Effector memory CD8-positive, alpha-beta T cell (primary cell): Measurements from ENCODE around the gene APRT.

Experiments used
- ATAC-seq: fragments of 150-1000 bp; cut with Tn5 transposase; replicated peaks from 2 replicates; pipeline ENCODE4 v1.10.0; 2021; ENCODE audit warnings: mild to moderate bottlenecking, moderate library complexity
- DNase-seq, 3 experiments: peaks; one replicate each; pipeline ENCODE4 v3.0.0; 2021
- H3K27ac Mint-ChIP-seq, 2 donors: one replicate each; pipeline ENCODE4 v1.8.0; 2022; ENCODE audit warnings: mild to moderate bottlenecking in 2 of 2, mixed read lengths in 2 of 2, moderate library complexity in 2 of 2
- H3K27me3 Mint-ChIP-seq, 2 donors: one replicate each; pipeline ENCODE4 v1.8.0; 2022; ENCODE audit warnings: mixed read lengths in 2 of 2
- H3K36me3 Mint-ChIP-seq: one replicate; pipeline ENCODE4 v1.8.0; 2022; ENCODE audit warnings: mild to moderate bottlenecking, moderate library complexity, mixed read lengths; ENCODE audit not compliant: insufficient read depth
- H3K4me1 Mint-ChIP-seq, 2 donors: one replicate each; pipeline ENCODE4 v1.8.0; 2022; ENCODE audit warnings: low read depth in 2 of 2, mixed read lengths in 2 of 2
- H3K4me3 Mint-ChIP-seq, 2 donors: one replicate each; pipeline ENCODE4 v1.8.0; 2022; ENCODE audit warnings: mild to moderate bottlenecking in 2 of 2, mixed read lengths in 2 of 2, moderate library complexity in 2 of 2
- H3K9me3 Mint-ChIP-seq, 2 donors: one replicate each; pipeline ENCODE4 v1.8.0; 2022; ENCODE audit warnings: mixed read lengths in 2 of 2

APRT gene

DNA sequence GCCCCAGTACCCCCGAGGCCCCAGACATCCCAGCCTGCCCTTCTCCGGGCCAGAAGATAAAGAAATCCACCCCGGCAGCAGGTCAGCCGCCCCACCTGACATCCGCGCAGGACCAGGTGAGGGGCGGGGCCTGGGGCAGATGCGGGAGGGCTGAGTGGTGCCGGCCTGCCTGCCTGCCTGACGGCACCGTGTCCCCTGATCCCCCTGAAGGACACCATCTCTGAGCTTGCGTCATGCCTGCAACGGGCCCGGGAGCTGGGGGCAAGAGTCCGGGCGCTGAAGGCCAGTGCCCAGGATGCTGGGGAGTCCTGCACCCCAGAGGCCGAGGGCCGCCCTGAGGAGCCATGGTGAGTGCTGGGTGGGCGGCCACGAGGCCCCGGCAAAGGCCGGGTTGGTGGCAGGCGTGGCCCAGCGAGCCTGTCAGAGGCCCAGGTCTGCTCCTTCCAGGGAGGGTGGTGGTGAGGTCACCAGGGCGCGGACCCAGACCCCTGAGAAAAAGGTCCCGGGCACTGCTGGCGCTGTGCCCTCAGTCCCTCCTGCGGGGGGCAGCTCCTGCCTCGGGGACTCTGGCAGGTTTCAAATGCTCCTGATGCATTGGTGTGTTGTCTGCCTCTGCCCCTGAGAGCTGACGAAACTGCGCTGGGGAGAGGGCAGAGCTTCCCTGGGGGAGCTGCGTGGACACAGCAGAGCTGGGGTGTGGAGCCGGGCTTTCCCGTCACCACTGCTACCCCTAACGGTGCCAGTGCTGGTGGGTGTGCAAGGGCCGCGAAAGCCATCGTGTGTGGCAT is 7.0 kb downstream of the APRT start:
- H3K36me3 Mint-ChIP-seq, result peaks cover 45% of the 10 kb centered on the region
- ATAC-seq (no peak), DNase-seq (no peak)
- H3K4me3 Mint-ChIP-seq, result peak overlapping the region; percentile 51 to 54
- no peaks in the 10 kb centered on the region for H3K27me3 Mint-ChIP-seq
- H3K27ac Mint-ChIP-seq, result no peak overlapping the region
- peaks cover 4 to 20% of the 10 kb centered on the region in 2 donors for H3K4me1 Mint-ChIP-seq
- no peaks in the 10 kb centered on the region for H3K9me3 Mint-ChIP-seq

GRCh38 chr16:88804173-88804551 is 7.6 kb downstream of the APRT start:
- H3K4me1 Mint-ChIP-seq, result peaks cover 4 to 17% of the 10 kb centered on the region in 2 donors
- no peak overlapping the region for H3K27ac Mint-ChIP-seq

DNA sequence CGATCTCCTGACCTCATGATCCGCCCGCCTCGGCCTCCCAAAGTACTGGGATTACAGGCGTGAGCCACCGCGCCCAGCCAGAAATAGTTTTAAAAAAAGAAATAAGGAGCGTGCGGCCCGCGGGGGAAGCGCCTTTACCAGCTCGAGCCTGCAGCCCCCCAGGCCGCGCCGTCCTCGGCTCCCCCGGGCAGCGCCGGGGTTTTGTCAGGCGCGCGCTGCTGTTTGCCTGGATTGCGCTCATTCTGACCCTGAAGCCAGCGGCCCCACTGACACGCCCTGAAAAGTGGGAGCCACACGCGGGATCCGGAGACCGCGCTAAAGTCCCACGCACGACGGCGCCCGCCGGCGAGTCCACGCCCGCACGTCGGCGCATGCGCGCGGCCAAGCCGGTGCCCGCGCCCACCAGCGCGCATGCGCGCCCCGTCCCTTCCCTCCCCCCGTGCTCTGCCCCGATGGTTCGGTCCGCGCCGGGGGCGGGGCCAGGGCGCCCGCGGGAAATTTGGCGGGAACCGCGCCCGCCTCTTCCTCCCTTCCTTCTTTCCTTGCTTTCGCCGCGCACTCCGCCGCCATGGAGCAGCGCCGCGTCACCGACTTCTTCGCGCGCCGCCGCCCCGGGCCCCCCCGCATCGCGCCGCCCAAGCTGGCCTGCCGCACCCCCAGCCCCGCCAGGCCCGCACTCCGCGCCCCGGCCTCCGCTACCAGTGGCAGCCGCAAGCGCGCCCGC is 8.3 kb downstream of the APRT start, which contains the start of gene CDT1:
CDT1 (plus strand) TSS at position 526 of the 724 bp plus-strand sequence; CDS start at position 569, 43 bp downstream.
- Mint-ChIP-seq H3K27me3 (no peaks in the 10 kb centered on the region), H3K9me3 (no peaks in the 10 kb centered on the region), H3K4me3 (peak within 1 kb of the TSS; percentile 85 to 86), H3K4me1 (peaks cover 4 to 14% of the 10 kb centered on the region in 2 donors), H3K27ac (peak within 1 kb of the TSS; percentile 90), H3K36me3 (peaks cover 37% of the 10 kb centered on the region)
- DNase-seq (peak; percentile 70 to 81 (median 80)), ATAC-seq (peak; percentile 66)

More at GRCh38 chr16:88804173-88804551, 7.6 kb downstream of the APRT start:
- Mint-ChIP-seq H3K4me3 (peak overlapping the region; percentile 51 to 54), H3K27me3 (no peaks in the 10 kb centered on the region), H3K9me3 (no peaks in the 10 kb centered on the region), H3K36me3 (peaks cover 42% of the 10 kb centered on the region)
- ATAC-seq (no peak), DNase-seq (no peak)

DNA sequence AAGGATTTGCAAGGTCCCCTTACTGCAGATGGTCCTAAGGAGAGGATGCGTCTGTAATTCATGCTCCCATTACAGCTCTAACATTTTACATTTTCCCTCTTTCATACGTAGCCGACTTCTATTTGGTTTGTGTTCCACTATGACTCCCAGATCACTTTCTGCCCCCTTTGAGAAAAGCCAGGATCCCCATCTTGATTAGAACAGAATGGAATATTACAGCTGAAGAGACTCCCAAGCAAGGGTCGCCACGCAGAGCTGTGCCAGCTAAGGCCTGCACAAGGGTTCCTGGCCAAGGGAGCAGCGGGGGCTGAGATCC is 11.5 kb downstream of the APRT start:
- H3K27me3 Mint-ChIP-seq, result no peaks in the 10 kb centered on the region
- no peak overlapping the region for H3K27ac Mint-ChIP-seq
- no peak overlapping the region for H3K4me3 Mint-ChIP-seq
- DNase-seq (no peak), ATAC-seq (no peak)
- peaks cover 29% of the 10 kb centered on the region for H3K36me3 Mint-ChIP-seq
- no peaks in the 10 kb centered on the region for H3K9me3 Mint-ChIP-seq
- peaks cover 7 to 16% of the 10 kb centered on the region in 2 donors for H3K4me1 Mint-ChIP-seq

DNA sequence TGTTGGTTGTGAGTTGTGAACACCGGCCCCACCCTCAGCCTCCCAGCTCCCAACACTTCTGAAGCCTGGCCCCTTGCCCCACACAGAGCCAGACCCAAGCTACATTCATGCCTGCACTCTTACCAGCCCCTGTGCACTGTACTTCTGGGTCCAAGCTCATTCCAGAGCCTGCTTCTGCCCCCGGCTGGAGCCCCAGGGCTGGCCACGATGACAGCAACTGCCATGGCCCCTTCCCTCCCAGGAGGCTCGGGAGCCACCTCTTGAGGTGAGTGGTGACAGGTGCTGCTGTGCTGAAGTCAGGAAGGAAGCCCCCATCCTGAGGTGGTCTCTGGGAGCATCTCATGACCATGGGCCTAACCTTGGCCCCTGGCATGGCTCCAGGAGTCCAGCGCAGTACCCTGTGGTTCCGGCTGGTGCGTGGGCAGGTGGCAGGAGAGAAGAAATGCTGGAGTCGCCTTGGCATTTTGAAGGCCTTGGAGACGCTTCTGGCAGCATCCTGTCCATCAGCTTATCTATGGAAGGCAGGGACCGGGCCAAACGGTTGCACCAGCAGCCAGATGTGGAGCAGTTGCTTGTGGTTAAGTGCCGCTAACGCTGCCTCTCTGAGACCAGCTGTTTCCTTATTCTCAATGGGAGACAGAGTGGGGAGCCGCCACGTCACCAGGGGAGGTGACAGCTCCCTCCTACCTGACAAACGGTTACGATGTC is 12.0 kb downstream of the APRT start:
- Mint-ChIP-seq H3K9me3 (no peaks in the 10 kb centered on the region), H3K36me3 (peaks cover 25% of the 10 kb centered on the region), H3K27ac (no peak overlapping the region), H3K27me3 (no peaks in the 10 kb centered on the region), H3K4me3 (no peak overlapping the region), H3K4me1 (peaks cover 12 to 21% of the 10 kb centered on the region in 2 donors)
- ATAC-seq (no peak), DNase-seq (no peak)

DNA sequence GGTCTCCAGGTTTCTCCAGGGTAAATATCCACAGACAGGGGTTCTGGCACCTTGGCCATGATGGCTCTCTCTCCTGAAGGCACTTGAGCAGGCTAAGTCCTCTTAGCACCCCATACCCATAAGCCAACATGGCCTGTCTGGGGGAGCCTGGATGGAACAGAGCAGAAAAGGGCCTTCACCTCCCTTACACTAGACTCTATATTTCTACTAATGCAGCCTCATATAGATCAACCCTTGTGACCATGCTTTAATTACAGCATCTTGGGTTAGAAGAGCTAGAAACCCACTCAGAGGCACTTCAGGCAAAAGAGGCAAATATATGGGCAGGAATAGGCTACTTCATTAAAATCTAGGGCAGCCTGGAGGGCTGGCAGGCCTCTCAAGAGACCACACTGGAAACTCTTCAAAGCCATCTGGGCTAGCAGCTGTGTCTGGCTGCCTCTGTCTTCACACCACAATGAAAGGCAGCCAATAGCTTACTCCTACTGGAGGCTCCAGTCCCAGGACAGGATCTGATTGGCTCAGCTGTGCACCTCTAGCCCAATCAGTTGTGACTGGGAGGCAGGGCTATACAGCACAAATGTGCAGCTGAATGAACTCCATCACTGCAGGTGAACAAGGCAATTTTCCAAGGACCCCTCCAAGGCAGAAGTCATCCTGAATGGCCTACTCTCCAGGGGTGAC is 12.8 kb downstream of the APRT start:
- ATAC-seq (no peak), DNase-seq (no peak)
- Mint-ChIP-seq H3K9me3 (no peaks in the 10 kb centered on the region), H3K4me1 (peaks cover 14 to 21% of the 10 kb centered on the region in 2 donors), H3K27me3 (no peaks in the 10 kb centered on the region), H3K27ac (no peak overlapping the region), H3K4me3 (no peak overlapping the region), H3K36me3 (peaks cover 17% of the 10 kb centered on the region)

GRCh38 chr16:88798073-88798472 is 13.7 kb downstream of the APRT start:
- DNase-seq, result no peak
- Mint-ChIP-seq H3K9me3 (no peaks in the 10 kb centered on the region), H3K36me3 (peaks cover 10% of the 10 kb centered on the region), H3K4me3 (no peak overlapping the region), H3K27ac (no peak overlapping the region), H3K27me3 (no peaks in the 10 kb centered on the region), H3K4me1 (peaks cover 14 to 25% of the 10 kb centered on the region in 2 donors)
- no peak for ATAC-seq

DNA sequence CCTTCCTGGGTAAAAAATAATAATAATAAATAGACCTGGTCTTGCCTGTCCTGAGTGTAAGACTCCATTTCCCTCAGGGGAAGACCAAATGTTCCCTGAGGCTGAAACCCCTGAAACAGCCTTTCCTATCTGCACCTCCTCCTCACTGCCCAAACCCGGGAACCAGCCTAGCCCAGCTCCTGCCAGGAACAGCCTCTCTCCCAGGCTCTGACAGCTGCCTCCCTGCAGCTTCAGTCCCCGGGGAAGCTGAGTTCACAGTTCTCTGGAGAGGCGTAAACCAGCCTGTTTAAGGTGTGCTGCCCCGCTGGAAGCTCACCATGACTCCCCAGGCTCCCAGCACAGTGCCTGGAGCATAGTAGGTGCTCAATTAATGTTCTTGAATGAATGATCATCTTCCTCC is 15.4 kb downstream of the APRT start:
- H3K27me3 Mint-ChIP-seq, result no peaks in the 10 kb centered on the region
- H3K36me3 Mint-ChIP-seq, result peaks cover 7% of the 10 kb centered on the region
- no peak overlapping the region for H3K4me3 Mint-ChIP-seq
- no peak overlapping the region for H3K27ac Mint-ChIP-seq
- ATAC-seq (no peak), DNase-seq (no peak)
- peaks cover 22 to 38% of the 10 kb centered on the region in 2 donors for H3K4me1 Mint-ChIP-seq
- H3K9me3 Mint-ChIP-seq, result no peaks in the 10 kb centered on the region

DNA sequence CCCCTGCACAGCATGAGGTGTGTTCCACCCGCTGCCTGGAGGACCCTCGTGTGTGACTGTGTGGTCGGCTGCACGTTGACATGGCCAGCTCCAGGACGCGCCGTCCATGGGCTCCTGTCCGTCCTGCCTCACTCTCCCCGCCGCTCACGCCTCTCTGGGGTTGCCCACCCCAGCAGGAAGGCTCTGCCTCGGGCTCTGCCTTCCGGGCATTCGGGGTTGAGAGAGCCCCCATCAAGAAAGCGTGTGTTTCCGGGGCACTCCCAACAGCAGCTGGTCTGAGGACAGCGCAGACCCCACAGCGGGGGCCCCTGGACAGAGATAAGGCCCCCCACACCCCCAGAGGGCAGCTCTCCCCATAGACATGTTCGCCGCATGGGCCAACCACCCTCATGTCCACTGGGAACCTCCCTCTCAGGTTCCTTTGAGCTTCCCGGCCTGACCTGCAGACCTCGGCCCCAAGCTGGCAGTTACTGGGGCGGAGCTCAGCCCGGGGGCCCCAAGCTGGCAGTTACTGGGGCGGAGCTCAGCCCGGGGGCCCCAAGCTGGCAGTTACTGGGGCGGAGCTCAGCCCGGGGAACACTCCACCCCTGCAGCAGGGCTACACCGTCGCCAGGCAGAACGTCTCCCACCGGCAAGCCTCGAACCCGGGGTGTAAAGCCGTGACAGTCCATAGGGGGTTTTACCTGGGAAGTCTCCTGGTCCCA is 18.3 kb downstream of the APRT start:
- peak overlapping the region in 1 of 2 donors; percentile 87 for H3K27ac Mint-ChIP-seq
- DNase-seq (no peak), ATAC-seq (peak; percentile 25)
- peak overlapping the region in 1 of 2 donors; percentile 48 for H3K4me3 Mint-ChIP-seq
- peaks cover 4% of the 10 kb centered on the region for H3K36me3 Mint-ChIP-seq
- H3K9me3 Mint-ChIP-seq, result no peaks in the 10 kb centered on the region
- H3K4me1 Mint-ChIP-seq, result peaks cover 34 to 45% of the 10 kb centered on the region in 2 donors
- H3K27me3 Mint-ChIP-seq, result no peaks in the 10 kb centered on the region

DNA sequence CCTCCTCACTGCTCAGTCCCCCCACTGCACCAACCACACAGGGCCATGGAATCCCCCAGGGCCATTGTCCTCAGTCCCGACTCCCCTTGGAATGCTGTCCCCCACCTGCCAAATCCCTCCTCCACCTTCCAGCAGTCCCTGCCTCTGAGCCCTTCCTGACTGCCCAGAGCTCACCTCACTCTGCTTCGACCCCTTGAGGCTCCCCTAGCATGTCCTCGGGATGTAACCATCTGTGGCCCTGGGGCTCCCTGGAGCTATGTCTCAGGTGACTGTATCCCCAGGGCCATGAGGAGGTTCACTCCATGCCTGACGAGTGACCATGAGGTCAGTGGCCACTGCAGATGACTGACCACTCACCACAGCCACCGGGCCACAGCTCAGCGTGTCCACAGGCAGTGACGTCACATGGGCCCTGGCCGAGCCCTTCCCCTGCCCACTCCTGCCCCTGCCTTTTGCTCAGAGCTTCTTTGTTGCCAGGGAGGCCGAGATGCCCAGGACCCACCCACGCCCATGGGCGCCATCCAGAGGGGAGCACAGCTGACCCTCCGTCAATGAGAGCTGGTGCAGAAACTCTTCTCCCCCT is 19.0 kb downstream of the APRT start:
- no peak for DNase-seq
- H3K9me3 Mint-ChIP-seq, result no peaks in the 10 kb centered on the region
- ATAC-seq, result no peak
- H3K4me1 Mint-ChIP-seq, result peaks cover 34 to 45% of the 10 kb centered on the region in 2 donors
- H3K36me3 Mint-ChIP-seq, result peaks cover 4% of the 10 kb centered on the region
- peak overlapping the region; percentile 48 to 54 for H3K4me3 Mint-ChIP-seq
- peak overlapping the region; percentile 71 to 87 for H3K27ac Mint-ChIP-seq
- H3K27me3 Mint-ChIP-seq, result no peaks in the 10 kb centered on the region

DNA sequence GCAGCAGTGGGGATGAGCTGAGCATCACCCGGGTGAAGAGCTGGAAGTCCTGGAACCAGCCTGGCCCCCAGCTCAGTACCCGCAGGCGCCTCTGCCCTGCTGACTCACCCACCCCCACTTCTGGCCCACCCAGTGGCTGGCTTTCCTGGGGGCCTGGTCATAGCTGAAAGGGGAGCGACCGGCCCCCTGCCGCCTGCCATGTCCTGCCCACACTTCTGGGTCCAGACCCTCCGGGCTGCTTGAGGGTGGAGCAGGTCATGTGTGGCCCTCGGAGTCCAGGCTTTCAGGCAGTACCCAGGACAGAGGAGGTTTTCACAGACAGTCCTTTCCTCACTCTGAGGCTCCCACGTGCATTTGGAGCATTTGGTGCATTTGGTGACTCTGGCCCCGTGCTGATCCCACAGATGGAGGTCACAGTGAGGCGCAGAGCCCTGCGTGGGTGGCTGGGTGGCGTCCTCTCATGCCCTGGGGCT is 19.6 kb downstream of the APRT start:
- ATAC-seq, result no peak
- Mint-ChIP-seq H3K9me3 (no peaks in the 10 kb centered on the region), H3K4me3 (peak overlapping the region in 1 of 2 donors; percentile 48), H3K36me3 (peaks cover 4% of the 10 kb centered on the region), H3K4me1 (peaks cover 34 to 45% of the 10 kb centered on the region in 2 donors), H3K27ac (peak overlapping the region; percentile 71 to 87), H3K27me3 (no peaks in the 10 kb centered on the region)
- DNase-seq, result no peak
